ENCODE data around the gene ATP8B4. TPM values are rescaled to one million over a fixed set of nuclear protein-coding genes. Genes with fewer than 3 reads are reported as not detected.

Gene ATP8B4
- total and polyA plus RNA-seq, 10 of the 15 experiments (the other 5 are each of a cell fraction or from before 2014, with no cell fraction given): 0.02 to 0.94 (median 0.19) TPM

GRCh38 chr15:50150349-50150748, 31.3 kb upstream of the ATP8B4 start:
- no peak for DNase-seq (ENCODE audit: low read depth, low spot score)
- no peaks in the 10 kb centered on the region; a peak in 1 of 4 replicates for H3K27me3 ChIP-seq (replicated peaks in 1 of 2; ENCODE audit: control insufficient read depth in 2 of 2, insufficient read depth in 2 of 2, low read length in 1 of 2)
- H2AFZ ChIP-seq (ENCODE audit: control insufficient read depth, low read depth, low read length): no peak overlapping the region
- no peak overlapping the region for H3K4me2 ChIP-seq (ENCODE audit: control insufficient read depth, insufficient read depth)
- BruUV-seq (replicated peaks): no TSS peak
- no peak overlapping the region for H3K27ac ChIP-seq (ENCODE audit: control insufficient read depth, insufficient read depth)
- SMC1A ChIA-PET (ENCODE audit: uncharacterized antibody, unreplicated experiment): interaction anchor here (0.6 to 4.2 kb wide), 5 partner anchors 33 to 166 kb away, joined by 3 to 18 read pairs (median 4); no protein-coding TSS in a partner anchor
- no peak for FAIRE-seq
- H4K20me1 ChIP-seq (ENCODE audit: control insufficient read depth, insufficient read depth): no peaks in the 10 kb centered on the region
- H3K9me3 ChIP-seq (replicated peaks; ENCODE audit: control insufficient read depth, insufficient read depth, low read length): no peaks in the 10 kb centered on the region; the same call in 2 of the 3 replicates
- H3K79me2 ChIP-seq (ENCODE audit: control insufficient read depth, insufficient read depth, low read length): no peaks in the 10 kb centered on the region
- no peaks in the 10 kb centered on the region for H3K36me3 ChIP-seq (ENCODE audit: control insufficient read depth in 2 of 2, insufficient read depth in 2 of 2, low read length in 1 of 2)
- TF ChIP-seq, protein P1, sequence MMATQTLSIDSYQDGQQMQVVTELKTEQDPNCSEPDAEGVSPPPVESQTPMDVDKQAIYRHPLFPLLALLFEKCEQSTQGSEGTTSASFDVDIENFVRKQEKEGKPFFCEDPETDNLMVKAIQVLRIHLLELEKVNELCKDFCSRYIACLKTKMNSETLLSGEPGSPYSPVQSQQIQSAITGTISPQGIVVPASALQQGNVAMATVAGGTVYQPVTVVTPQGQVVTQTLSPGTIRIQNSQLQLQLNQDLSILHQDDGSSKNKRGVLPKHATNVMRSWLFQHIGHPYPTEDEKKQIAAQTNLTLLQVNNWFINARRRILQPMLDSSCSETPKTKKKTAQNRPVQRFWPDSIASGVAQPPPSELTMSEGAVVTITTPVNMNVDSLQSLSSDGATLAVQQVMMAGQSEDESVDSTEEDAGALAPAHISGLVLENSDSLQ (IDR thresholded peaks at IDR 0.05): no peak
- TF ChIP-seq CHD2 (IDR thresholded peaks at IDR 0.05; ENCODE audit: borderline replicate concordance, low read depth, low read length) (no peak), JUNB (IDR thresholded peaks at IDR 0.05) (peak; percentile 60), ZNF622 (IDR thresholded peaks at IDR 0.05) (no peak), ZNF592 (IDR thresholded peaks at IDR 0.05) (no peak), CBX5 (IDR thresholded peaks at IDR 0.05; ENCODE audit: low read depth) (no peak), MEF2A (IDR thresholded peaks at IDR 0.05; ENCODE audit: insufficient read depth, low read depth, low read length) (no peak), IRF4 (IDR thresholded peaks at IDR 0.05; ENCODE audit: low read depth, low read length) (peak; percentile 69; the same call in 1 of the 2 replicates), RUNX3 (IDR thresholded peaks at IDR 0.05; ENCODE audit: low read length) (peak; percentile 49; the same call in 1 of the 2 replicates), CEBPZ (IDR thresholded peaks at IDR 0.05; ENCODE audit: low read depth, low read length) (no peak), BCL11A (IDR thresholded peaks at IDR 0.05; ENCODE audit: low read depth, low read length) (no peak), YBX1 (IDR thresholded peaks at IDR 0.05) (no peak)
- TF ChIP-seq, protein P2, sequence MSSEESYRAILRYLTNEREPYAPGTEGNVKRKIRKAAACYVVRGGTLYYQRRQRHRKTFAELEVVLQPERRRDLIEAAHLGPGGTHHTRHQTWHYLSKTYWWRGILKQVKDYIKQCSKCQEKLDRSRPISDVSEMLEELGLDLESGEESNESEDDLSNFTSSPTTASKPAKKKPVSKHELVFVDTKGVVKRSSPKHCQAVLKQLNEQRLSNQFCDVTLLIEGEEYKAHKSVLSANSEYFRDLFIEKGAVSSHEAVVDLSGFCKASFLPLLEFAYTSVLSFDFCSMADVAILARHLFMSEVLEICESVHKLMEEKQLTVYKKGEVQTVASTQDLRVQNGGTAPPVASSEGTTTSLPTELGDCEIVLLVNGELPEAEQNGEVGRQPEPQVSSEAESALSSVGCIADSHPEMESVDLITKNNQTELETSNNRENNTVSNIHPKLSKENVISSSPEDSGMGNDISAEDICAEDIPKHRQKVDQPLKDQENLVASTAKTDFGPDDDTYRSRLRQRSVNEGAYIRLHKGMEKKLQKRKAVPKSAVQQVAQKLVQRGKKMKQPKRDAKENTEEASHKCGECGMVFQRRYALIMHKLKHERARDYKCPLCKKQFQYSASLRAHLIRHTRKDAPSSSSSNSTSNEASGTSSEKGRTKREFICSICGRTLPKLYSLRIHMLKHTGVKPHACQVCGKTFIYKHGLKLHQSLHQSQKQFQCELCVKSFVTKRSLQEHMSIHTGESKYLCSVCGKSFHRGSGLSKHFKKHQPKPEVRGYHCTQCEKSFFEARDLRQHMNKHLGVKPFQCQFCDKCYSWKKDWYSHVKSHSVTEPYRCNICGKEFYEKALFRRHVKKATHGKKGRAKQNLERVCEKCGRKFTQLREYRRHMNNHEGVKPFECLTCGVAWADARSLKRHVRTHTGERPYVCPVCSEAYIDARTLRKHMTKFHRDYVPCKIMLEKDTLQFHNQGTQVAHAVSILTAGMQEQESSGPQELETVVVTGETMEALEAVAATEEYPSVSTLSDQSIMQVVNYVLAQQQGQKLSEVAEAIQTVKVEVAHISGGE (CRISPR knock-in tag; IDR thresholded peaks at IDR 0.05): no peak
- POLR2A ChIA-PET: no interaction called here
- no peak overlapping the region for H3K4me3 ChIP-seq
- H3K4me1 ChIP-seq (ENCODE audit: control insufficient read depth, insufficient read depth, low read length): no peaks in the 10 kb centered on the region
- intact Hi-C loops (cut with micrococcal nuclease; ENCODE audit: unreplicated experiment) (no loop called here), in situ Hi-C loops (cut with MboI) (no loop called here)
- CTCF ChIA-PET: interaction anchor here (0.8 to 1.8 kb wide), 2 partner anchors 165 to 173 kb away, joined by 4 to 14 read pairs; no protein-coding TSS in a partner anchor
- no peak overlapping the region for H3K9ac ChIP-seq (ENCODE audit: control insufficient read depth, insufficient read depth, low read length)
- RAD21 ChIA-PET (ENCODE audit: unreplicated experiment): interaction anchor here (1.1 kb wide), 1 partner anchor 169 kb away, joined by 3 read pairs; no protein-coding TSS in a partner anchor
- ATAC-seq: peak; percentile 24; the same call in 1 of the 3 replicates
- WGBS (ENCODE audit: insufficient coverage, insufficient replicate concordance, low lambda C conversion rate, missing lambda C conversion rate): 34% methylated on average over 3 of the region's 3 CpGs

All from GM12878 (cell line).